Adipocyte (in vitro differentiated cells): Measurements from ENCODE around the gene ARMH3.

ENCODE experiments used
- DNase-seq: peaks from one replicate; pipeline ENCODE4 v3.0.0-alpha.2; 2015; ENCODE audit warnings: low read depth
- H3K27me3 ChIP-seq: replicated peaks from 2 replicates; pipeline ENCODE4 v1.7.0; 2013; ENCODE audit warnings: mild to moderate bottlenecking, low read length, moderate library complexity; ENCODE audit not compliant: control insufficient read depth, insufficient read depth
- H3K36me3 ChIP-seq: 2 replicates; pipeline ENCODE4 v1.7.0; 2013; ENCODE audit warnings: low read length, mild to moderate bottlenecking, moderate library complexity; ENCODE audit not compliant: control insufficient read depth, insufficient read depth, severe bottlenecking
- H3K4me1 ChIP-seq: 2 replicates; pipeline ENCODE4 v1.7.0; 2013; ENCODE audit warnings: mild to moderate bottlenecking, low read length, moderate library complexity; ENCODE audit not compliant: control insufficient read depth, insufficient read depth
- H3K4me3 ChIP-seq: 2 replicates; pipeline ENCODE4 v1.7.0; 2013; ENCODE audit warnings: mild to moderate bottlenecking, low read length, moderate library complexity
- H3K9ac ChIP-seq: 2 replicates; pipeline ENCODE4 v1.7.0; 2013; ENCODE audit warnings: mild to moderate bottlenecking, low read length, moderate library complexity
- H3K9me3 ChIP-seq: 2 replicates; pipeline ENCODE4 v1.7.0; 2013; ENCODE audit warnings: mild to moderate bottlenecking, low read length, moderate library complexity; ENCODE audit not compliant: control insufficient read depth

The ARMH3 gene

DNA sequence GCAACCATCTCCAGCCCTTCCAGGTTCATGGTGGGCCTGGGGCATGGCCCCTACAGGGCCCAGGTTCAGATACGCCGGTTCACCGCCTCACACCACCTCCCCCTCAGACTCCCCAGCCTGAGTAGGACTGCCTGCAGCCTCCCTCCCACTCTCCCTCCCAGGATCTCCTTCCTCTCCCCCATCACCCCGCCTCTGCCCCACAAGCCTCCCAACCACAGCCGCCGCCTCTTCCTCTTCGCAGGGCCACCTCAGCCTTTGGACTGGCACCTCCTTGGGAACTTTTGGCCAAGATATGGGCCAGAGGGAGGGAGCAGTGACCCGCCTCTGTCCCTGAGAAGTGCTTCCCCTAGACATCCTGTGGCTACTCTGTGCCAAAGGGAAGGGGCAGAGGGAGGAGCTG, 221.6 kb downstream of the ARMH3 start:
- Histone ChIP-seq H3K27me3 (no peaks in the 10 kb centered on the region), H3K4me3 (no peak overlapping the region), H3K9ac (no peak overlapping the region), H3K4me1 (peaks cover 17% of the 10 kb centered on the region), H3K36me3 (peaks cover 3% of the 10 kb centered on the region), H3K9me3 (no peaks in the 10 kb centered on the region)
- no peak for DNase-seq

DNA sequence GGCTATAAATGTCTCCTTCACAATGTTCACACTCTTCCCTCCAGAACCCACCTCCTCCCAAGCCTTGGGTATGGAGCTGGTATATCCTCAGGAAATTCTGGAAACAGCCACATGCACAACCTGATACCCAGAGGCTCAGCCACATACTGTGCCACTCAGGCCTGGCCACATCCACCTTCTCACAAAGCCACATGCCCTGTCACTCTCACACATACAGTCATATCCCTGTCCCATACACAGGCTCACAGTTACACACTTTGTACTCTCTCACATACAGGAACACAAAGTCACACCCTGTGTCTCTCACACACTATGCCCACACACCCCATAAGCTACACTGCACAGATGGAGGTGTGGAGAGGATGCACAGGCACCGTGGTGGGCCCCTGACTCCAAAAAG, 222.5 kb downstream of the ARMH3 start:
- no peak overlapping the region for H3K9ac ChIP-seq

DNA sequence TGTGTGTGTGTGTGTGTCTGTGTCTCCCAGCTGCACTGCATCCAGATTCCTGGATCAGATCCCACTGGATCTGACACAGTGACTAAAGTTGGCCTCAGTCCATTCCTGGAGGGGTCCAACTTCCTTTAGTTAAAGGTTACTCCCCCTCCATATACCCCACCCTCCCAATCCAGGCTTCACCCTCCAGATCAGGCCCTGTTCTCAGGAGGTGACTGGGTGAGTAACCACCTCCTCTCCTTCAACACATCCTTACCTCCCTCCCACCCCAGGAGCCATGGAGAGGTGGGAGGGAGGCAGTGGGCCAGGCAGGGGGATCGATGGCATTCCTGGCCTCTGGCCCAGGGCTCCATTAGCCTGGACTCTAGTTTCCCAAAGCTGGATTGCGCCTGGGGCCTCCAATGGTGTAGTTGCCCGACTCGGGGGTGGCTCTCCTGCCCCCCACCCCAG, 223.6 kb downstream of the ARMH3 start:
- Histone ChIP-seq H3K9me3 (no peaks in the 10 kb centered on the region), H3K27me3 (no peaks in the 10 kb centered on the region), H3K9ac (no peak overlapping the region), H3K4me3 (no peak overlapping the region), H3K36me3 (peaks cover 17% of the 10 kb centered on the region), H3K4me1 (peaks cover 17% of the 10 kb centered on the region)
- DNase-seq, result no peak

More for the DNA sequence above, 222.5 kb downstream of the ARMH3 start:
- Histone ChIP-seq H3K4me1 (peaks cover 17% of the 10 kb centered on the region), H3K36me3 (peaks cover 6% of the 10 kb centered on the region), H3K4me3 (no peak overlapping the region), H3K27me3 (no peaks in the 10 kb centered on the region), H3K9me3 (no peaks in the 10 kb centered on the region)
- DNase-seq, result no peak

DNA sequence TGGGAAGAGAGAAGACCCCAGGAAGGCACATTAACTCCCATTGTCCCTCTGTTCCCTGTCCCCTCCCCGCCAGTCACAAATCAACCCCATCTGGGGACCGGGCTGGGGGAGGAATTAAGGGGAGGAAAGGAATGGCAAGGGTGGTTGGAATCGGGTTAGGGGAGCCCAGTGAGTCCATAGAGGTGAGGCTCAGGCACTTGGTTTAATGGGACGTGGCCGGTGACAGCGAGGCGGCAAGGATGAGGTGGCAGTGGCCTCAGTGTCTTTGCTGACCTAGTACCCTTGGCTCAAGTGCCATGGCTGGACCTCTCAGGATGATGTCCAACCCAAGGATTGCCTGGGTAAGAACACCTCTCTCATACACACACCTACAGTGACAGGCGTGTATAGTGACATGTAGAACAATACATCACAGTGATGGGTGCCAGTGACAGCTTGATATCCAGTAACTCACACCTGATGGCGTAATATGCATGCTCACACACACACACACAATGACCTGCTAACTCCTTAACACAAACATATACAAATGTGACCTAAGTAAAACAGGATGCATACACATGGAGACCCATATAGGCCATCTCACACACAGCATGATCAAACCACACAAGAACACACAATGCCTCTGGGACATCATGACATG, 224.7 kb downstream of the ARMH3 start:
- Histone ChIP-seq H3K4me3 (peak overlapping the region; percentile 81), H3K9me3 (no peaks in the 10 kb centered on the region), H3K36me3 (peaks cover 27% of the 10 kb centered on the region), H3K4me1 (peaks cover 17% of the 10 kb centered on the region), H3K9ac (peak overlapping the region; percentile 61), H3K27me3 (no peaks in the 10 kb centered on the region)
- DNase-seq, result no peak

DNA sequence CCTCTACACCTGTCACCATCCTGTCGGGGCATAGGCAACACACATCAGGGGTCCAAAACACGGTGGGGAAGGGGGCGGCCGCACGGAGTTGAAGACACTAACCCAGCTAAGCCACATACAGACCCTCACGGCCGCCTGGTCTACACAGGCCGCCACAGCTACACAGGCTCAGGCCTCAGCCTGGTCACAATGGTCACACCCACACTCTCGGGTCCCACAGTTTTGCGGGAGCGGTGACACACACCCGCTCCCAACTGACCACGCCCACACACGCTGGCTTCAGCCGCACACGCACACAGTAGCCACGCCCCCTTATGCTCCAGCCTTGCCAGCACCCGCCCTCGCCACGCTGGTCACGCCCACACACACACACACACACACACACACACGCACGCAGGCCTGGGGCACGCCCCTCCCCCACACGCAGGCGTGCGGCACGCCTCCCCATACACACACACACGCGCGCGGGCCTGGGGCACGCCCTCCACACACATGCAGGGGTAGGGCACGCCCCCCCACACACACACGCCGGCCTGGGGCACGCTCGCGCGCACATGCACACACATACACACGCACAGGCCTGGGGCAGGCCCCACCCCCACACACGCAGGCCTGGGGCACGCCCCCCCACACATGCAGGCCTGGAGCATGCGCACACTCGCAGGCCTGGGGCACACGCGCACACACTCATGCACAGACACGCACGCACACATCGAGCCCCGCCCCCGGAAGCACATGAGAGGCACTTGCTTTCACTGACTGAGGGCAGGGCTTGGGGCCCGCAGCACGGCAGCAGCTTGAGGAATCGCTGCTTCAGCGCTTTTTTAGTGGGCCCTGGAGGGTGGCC, 225.4 kb downstream of the ARMH3 start:
- peak; percentile 92 for DNase-seq
- Histone ChIP-seq H3K9ac (peak overlapping the region; percentile 61), H3K36me3 (peaks cover 30% of the 10 kb centered on the region), H3K27me3 (no peaks in the 10 kb centered on the region), H3K9me3 (no peaks in the 10 kb centered on the region), H3K4me1 (peaks cover 15% of the 10 kb centered on the region), H3K4me3 (peak overlapping the region; percentile 81)

DNA sequence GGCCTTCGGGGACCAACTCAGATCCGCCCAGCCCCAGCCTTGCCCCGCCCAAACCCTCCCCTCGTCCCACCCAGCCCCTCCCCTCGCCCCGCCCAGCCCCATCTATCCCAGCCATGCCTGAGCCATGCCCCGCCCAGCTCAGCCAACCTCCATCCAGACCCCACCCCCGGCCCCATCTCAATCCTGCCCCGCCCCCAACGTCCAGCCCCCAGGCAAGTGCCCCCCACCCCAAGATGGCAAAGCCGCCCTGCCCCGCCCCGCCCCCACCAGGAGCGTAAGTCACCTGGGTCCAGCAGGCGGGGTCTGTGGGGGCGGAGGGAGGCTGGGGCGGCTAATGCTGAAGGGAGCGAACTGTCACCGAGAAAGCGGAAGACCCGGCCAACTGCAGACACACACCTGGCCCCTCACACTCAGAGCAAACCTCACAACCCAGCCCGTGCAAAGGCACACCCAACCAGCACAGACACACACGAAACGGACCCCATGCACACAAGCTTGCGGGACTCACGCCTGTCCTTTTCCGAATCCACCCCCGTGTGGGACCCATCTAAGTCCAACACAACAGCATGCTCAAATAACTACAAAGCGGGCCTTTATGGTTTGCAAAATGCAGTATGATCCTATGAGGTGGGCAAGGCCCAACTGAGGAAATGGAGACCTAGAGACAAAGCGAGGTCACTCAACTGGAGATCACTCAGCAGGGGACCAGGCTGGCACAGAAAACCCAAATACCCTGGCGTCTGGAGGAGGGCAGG, 226.2 kb downstream of the ARMH3 start:
- H3K27me3 ChIP-seq, result no peaks in the 10 kb centered on the region
- peaks cover 15% of the 10 kb centered on the region for H3K4me1 ChIP-seq
- peaks cover 28% of the 10 kb centered on the region for H3K36me3 ChIP-seq
- peak; percentile 10 for DNase-seq
- no peaks in the 10 kb centered on the region for H3K9me3 ChIP-seq
- peak overlapping the region; percentile 81 for H3K4me3 ChIP-seq
- H3K9ac ChIP-seq, result peak overlapping the region; percentile 61

DNA sequence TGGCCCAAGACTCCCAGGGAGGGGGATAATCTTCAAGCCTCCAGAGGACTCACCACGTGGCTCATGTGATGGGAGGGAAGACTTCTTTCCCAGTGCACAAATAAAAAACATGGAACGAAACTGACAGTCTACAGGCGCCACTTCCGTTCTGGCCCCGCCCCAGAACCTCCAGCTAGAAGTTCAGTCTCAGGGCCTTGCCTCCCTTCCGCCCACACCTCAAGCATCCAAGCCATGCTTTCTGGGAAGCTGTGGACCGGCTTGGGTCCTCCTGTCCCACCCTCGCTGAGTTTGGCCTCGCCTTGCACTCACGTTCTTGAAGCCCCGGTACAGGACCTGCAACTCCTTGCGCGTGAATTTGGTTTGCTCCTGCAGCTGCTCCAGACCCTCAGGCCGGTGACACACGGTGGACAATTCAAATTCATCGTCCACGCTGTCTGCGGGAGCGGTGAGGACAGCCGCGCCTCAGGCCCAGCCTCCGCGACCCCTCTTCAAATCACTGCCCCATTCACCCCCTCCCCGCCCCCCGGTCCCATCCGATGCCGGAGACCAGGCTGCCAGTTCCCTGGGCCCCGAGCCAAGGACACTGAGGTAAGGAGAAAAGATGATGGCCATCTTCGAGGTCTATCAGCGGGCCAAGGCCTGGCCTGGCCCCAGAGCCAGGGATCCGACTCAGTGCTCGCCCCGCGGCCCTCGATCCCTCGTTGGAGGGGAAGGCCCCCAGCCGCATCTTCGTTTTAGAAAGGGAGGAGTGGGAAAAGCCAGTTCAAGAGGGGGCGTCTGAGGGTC, 227.0 kb downstream of the ARMH3 start:
- no peaks in the 10 kb centered on the region for H3K27me3 ChIP-seq
- no peak overlapping the region for H3K4me3 ChIP-seq
- DNase-seq, result no peak
- no peak overlapping the region for H3K9ac ChIP-seq
- H3K9me3 ChIP-seq, result no peaks in the 10 kb centered on the region
- peaks cover 26% of the 10 kb centered on the region for H3K36me3 ChIP-seq
- peaks cover 15% of the 10 kb centered on the region for H3K4me1 ChIP-seq

DNA sequence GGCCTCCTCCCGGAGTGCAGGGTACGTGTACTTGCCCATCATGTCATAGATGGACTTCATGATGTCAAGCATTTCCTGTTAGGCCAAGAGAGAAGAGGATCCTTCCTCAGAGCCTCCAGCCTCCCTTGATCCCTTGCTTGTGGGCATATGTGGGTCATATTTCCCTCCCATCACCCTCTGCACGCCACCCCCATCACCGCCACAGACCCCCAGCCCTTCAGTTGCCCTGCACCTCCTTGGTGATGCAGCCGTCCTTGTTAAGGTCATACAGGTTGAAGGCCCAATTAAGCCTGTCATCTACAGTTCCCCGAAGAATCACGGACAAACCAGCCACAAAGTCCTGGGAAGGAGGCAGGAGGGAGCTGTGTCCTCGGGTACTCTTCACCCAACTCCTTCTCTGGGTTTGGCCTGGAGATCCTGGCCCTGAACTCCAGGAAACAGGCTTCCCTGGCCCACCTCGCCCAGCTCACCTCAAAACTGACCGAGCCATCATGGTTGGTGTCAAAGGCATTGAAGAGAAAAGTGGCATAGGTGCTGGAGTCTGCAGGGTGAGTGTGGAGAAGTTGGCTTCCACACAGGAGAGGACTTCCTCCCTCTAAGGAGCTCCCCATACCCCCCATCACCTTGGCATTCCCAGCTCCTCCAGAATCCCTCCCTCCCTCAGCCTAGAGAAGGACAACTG, 227.9 kb downstream of the ARMH3 start:
- Histone ChIP-seq H3K9ac (no peak overlapping the region), H3K9me3 (no peaks in the 10 kb centered on the region), H3K27me3 (no peaks in the 10 kb centered on the region), H3K4me1 (peaks cover 15% of the 10 kb centered on the region), H3K4me3 (no peak overlapping the region), H3K36me3 (peaks cover 26% of the 10 kb centered on the region)
- DNase-seq, result no peak

DNA sequence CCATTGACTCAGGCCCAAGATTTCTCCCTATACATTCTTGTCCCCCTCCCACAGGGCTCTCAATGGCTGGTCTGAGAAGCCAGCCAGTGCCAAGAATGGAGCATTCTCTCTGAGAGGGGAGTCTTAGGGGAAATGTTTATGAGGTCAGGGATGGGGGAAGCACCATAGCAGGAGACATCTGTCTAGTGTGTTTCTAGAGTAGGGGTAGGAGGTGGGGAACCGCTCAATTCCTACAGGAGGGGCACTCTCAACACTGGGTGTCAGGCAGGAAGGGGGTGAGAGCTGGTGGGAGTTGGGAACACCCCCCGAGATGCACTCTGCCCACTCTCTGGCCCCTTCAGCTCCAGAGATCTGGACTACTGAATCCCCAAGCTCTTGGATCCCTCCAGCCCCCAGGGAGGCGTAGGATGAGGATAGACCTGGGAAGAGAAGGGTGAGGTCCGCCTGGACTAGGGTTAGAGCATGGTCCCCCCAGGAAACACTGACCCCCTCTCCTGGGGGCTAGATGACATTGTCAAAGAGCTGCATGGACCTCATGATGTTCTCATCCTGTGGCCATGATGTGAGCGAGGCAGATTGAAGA, 229.0 kb downstream of the ARMH3 start:
- peaks cover 30% of the 10 kb centered on the region for H3K36me3 ChIP-seq
- no peaks in the 10 kb centered on the region for H3K9me3 ChIP-seq
- DNase-seq, result no peak
- peaks cover 15% of the 10 kb centered on the region for H3K4me1 ChIP-seq
- H3K9ac ChIP-seq, result no peak overlapping the region
- no peaks in the 10 kb centered on the region for H3K27me3 ChIP-seq
- no peak overlapping the region for H3K4me3 ChIP-seq

DNA sequence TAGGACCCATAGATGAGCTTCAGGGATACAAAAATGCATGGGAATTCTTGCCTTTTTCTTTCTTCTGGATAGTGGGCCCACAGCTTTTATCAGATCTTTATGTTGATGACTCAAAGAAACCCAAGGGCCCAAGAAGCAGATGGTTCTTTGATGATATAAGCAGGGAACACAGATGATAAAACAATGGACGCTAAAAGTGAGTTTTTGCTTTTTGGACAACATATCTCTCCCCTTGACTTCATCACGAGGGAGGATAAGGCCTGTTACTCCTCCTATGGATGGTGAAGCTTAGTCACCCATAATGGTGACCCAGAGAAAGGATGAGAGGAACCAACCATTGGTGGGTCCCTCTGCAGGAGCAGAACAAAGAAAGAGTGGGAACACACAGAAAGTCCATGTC, 231.2 kb downstream of the ARMH3 start:
- Histone ChIP-seq H3K9ac (no peak overlapping the region), H3K27me3 (no peaks in the 10 kb centered on the region), H3K4me3 (no peak overlapping the region), H3K9me3 (no peaks in the 10 kb centered on the region), H3K36me3 (peaks cover 31% of the 10 kb centered on the region), H3K4me1 (no peaks in the 10 kb centered on the region)
- DNase-seq, result no peak
